Astrocyte (in vitro differentiated cells and primary cell): ENCODE measurements around the gene ZDHHC21. TPM values are rescaled to one million over a fixed set of nuclear protein-coding genes. Genes with fewer than 3 reads are reported as not detected.

Experiments used
- DNase-seq: peaks from one replicate; pipeline ENCODE4 v3.0.0-alpha.2; 2010; ENCODE audit warnings: low read depth
- FAIRE-seq: peaks from 2 replicates; lab custom pipeline; 2011; peaks lifted over from hg19 to GRCh38; lab: Jason Lieb, UNC
- H2AFZ ChIP-seq: 2 replicates; pipeline ENCODE4 v1.6.0; 2012; ENCODE audit warnings: low read depth, low read length, inconsistent platforms
- H3K27ac ChIP-seq: 2 replicates; pipeline ENCODE4 v1.5.1; 2011; ENCODE audit warnings: low read depth, low read length, inconsistent platforms
- H3K27me3 ChIP-seq: 2 replicates; pipeline ENCODE4 v1.6.0; 2011; ENCODE audit warnings: low read length, inconsistent platforms; ENCODE audit not compliant: insufficient read depth
- H3K36me3 ChIP-seq: 2 replicates; pipeline ENCODE4 v1.5.1; 2011; ENCODE audit warnings: low read length, inconsistent platforms; ENCODE audit not compliant: insufficient read depth
- H3K4me1 ChIP-seq: 2 replicates; pipeline ENCODE4 v1.5.1; 2011; ENCODE audit warnings: low read length, inconsistent platforms; ENCODE audit not compliant: insufficient read depth
- H3K4me2 ChIP-seq: 2 replicates; pipeline ENCODE4 v1.6.0; 2012; ENCODE audit warnings: low read length, inconsistent platforms
- H3K4me3 ChIP-seq: 2 replicates; pipeline ENCODE4 v1.5.1; 2011; ENCODE audit warnings: low read depth, mild to moderate bottlenecking, low read length, inconsistent platforms; ENCODE audit not compliant: insufficient read depth
- H3K79me2 ChIP-seq: 2 replicates; pipeline ENCODE4 v1.6.0; 2012; ENCODE audit warnings: mild to moderate bottlenecking, low read length, inconsistent platforms; ENCODE audit not compliant: insufficient read depth
- H3K9ac ChIP-seq: 2 replicates; pipeline ENCODE4 v1.6.0; 2012; ENCODE audit warnings: mild to moderate bottlenecking, low read length, inconsistent platforms
- H3K9me3 ChIP-seq: 2 replicates; pipeline ENCODE4 v1.5.1; 2012; ENCODE audit warnings: low read depth, mild to moderate bottlenecking, low read length, inconsistent platforms; ENCODE audit not compliant: insufficient read depth
- H4K20me1 ChIP-seq: 2 replicates; pipeline ENCODE4 v1.6.0; 2012; ENCODE audit warnings: low read length, inconsistent platforms; ENCODE audit not compliant: insufficient read depth
- H3K27ac Mint-ChIP-seq: one replicate; pipeline ENCODE4 v1.8.0; 2021; ENCODE audit warnings: mild to moderate bottlenecking, mixed read lengths; ENCODE audit not compliant: unreplicated experiment
- H3K27me3 Mint-ChIP-seq: one replicate; pipeline ENCODE4 v1.8.0; 2021; ENCODE audit warnings: low read depth, mixed read lengths; ENCODE audit not compliant: unreplicated experiment
- H3K36me3 Mint-ChIP-seq: one replicate; pipeline ENCODE4 v1.8.0; 2021; ENCODE audit warnings: low read depth, mixed read lengths; ENCODE audit not compliant: unreplicated experiment
- H3K4me1 Mint-ChIP-seq: one replicate; pipeline ENCODE4 v1.8.0; 2021; ENCODE audit warnings: low read depth, mixed read lengths; ENCODE audit not compliant: unreplicated experiment
- H3K4me3 Mint-ChIP-seq: one replicate; pipeline ENCODE4 v1.8.0; 2021; ENCODE audit warnings: mild to moderate bottlenecking, moderate library complexity, mixed read lengths; ENCODE audit not compliant: unreplicated experiment
- H3K9me3 Mint-ChIP-seq: one replicate; pipeline ENCODE4 v1.8.0; 2021; ENCODE audit warnings: mild to moderate bottlenecking, mixed read lengths; ENCODE audit not compliant: unreplicated experiment
- CTCF ChIP-seq: IDR thresholded peaks from 2 replicates; pipeline ENCODE4 v1.5.1; 2011; ENCODE audit warnings: low read depth, mild to moderate bottlenecking, inconsistent platforms, low read length, moderate library complexity; ENCODE audit not compliant: insufficient read depth
- EZH2 ChIP-seq: IDR thresholded peaks from 2 replicates; pipeline ENCODE4 v1.6.1; 2012; ENCODE audit warnings: mild to moderate bottlenecking, low read length, inconsistent platforms; ENCODE audit not compliant: insufficient read depth
- total RNA-seq: library from RNA; stranded (reverse); gene quantifications from 2 replicates; pipeline ENCODE4 v1.2.1, GENCODE V29; 2021

ZDHHC21 gene
- total RNA-seq, 1 donor from 2014 or later: 9.8 TPM

DNA sequence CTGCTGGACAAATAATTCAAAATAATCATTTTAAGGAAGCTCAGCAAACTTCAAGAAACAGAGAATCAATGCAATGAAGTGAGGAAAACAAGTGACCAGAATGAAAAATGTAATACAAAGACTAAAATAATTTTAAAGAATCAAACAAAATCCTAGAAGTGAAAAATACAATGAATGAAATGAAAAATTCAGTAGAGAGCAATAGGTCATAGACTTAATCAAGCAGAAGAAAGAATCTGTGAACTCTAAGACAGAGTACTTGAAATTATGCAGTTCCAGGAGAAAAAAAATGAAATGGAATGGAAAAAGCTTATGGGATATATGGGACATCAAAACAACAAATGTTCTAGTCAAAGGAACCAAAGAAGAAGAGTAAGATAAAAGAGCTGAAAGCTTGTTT lies 11.8 kb upstream of the ZDHHC21 start:
- Mint-ChIP-seq H3K36me3 (no peaks in the 10 kb centered on the region), H3K9me3 (peaks cover 9% of the 10 kb centered on the region), H3K27ac (no peak overlapping the region), H3K4me3 (no peak overlapping the region), H3K4me1 (no peaks in the 10 kb centered on the region), H3K27me3 (no peaks in the 10 kb centered on the region)
- no peaks in the 10 kb centered on the region for H3K36me3 ChIP-seq
- H3K9ac ChIP-seq: no peak overlapping the region
- H3K4me3 ChIP-seq: no peak overlapping the region
- H3K4me1 ChIP-seq: no peaks in the 10 kb centered on the region
- H2AFZ ChIP-seq: no peak overlapping the region
- no peak overlapping the region for H3K4me2 ChIP-seq
- H4K20me1 ChIP-seq: no peaks in the 10 kb centered on the region
- TF ChIP-seq CTCF: no peak
- no peak for TF ChIP-seq EZH2
- no peak overlapping the region for H3K27ac ChIP-seq
- no peaks in the 10 kb centered on the region for H3K79me2 ChIP-seq
- H3K27me3 ChIP-seq: peaks cover 4% of the 10 kb centered on the region
- no peak for DNase-seq
- H3K9me3 ChIP-seq: no peaks in the 10 kb centered on the region
- no peak for FAIRE-seq

GRCh38 chr9:14704281-14704680 lies 11.0 kb upstream of the ZDHHC21 start:
- no peak for DNase-seq
- no peak overlapping the region for H3K9ac ChIP-seq
- H4K20me1 ChIP-seq: no peaks in the 10 kb centered on the region
- FAIRE-seq: no peak
- H3K36me3 ChIP-seq: no peaks in the 10 kb centered on the region
- Mint-ChIP-seq H3K27ac (no peak overlapping the region), H3K36me3 (no peaks in the 10 kb centered on the region), H3K4me1 (no peaks in the 10 kb centered on the region), H3K9me3 (peaks cover 4% of the 10 kb centered on the region), H3K27me3 (no peaks in the 10 kb centered on the region), H3K4me3 (no peak overlapping the region)
- no peaks in the 10 kb centered on the region for H3K9me3 ChIP-seq
- no peak overlapping the region for H3K4me2 ChIP-seq
- H3K27ac ChIP-seq: no peak overlapping the region
- TF ChIP-seq EZH2: no peak
- no peak for TF ChIP-seq CTCF
- H3K79me2 ChIP-seq: no peaks in the 10 kb centered on the region
- H3K27me3 ChIP-seq: peaks cover 4% of the 10 kb centered on the region
- H2AFZ ChIP-seq: no peak overlapping the region
- no peak overlapping the region for H3K4me3 ChIP-seq
- no peaks in the 10 kb centered on the region for H3K4me1 ChIP-seq

DNA sequence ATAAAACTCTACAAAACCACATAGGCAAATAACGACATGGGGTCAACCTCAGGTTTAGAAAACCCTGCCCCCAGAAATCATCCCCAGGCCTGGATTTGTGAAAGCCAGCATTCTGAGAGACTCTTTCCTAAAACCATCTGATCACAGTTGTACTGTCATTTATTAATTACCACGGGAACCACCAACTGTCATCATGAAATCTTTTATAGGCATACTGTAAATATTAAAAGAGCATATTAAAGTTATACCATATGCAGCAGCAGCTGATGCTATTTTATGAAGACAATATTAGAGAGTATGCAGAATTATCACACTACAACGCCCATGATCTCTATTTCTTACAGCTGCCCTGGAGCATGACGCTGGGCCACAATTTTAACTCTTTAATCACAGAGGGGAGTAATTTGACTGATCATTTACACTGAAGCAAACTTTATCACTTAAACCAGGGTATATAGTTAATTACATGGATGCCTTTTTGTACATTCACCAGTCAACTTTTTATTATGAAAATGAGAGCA lies 9.0 kb upstream of the ZDHHC21 start:
- Histone ChIP-seq H3K4me1 (no peaks in the 10 kb centered on the region), H3K4me2 (no peak overlapping the region), H3K4me3 (no peak overlapping the region), H3K9ac (no peak overlapping the region), H3K79me2 (no peaks in the 10 kb centered on the region), H3K27me3 (peaks cover 8% of the 10 kb centered on the region), H3K27ac (no peak overlapping the region), H4K20me1 (no peaks in the 10 kb centered on the region), H3K9me3 (no peaks in the 10 kb centered on the region), H2AFZ (no peak overlapping the region), H3K36me3 (no peaks in the 10 kb centered on the region)
- FAIRE-seq (no peak), DNase-seq (no peak)
- no peaks in the 10 kb centered on the region for H3K36me3 Mint-ChIP-seq
- no peak overlapping the region for H3K4me3 Mint-ChIP-seq
- no peaks in the 10 kb centered on the region for H3K4me1 Mint-ChIP-seq
- TF ChIP-seq CTCF: no peak
- no peak overlapping the region for H3K27ac Mint-ChIP-seq
- H3K9me3 Mint-ChIP-seq: peaks cover 2% of the 10 kb centered on the region
- no peaks in the 10 kb centered on the region for H3K27me3 Mint-ChIP-seq
